BLaER1 treated with 17β-estradiol and CSF1 and Interleukin-3, amounts not matched to agents 10 nM and 100 nM (cell line): Measurements from ENCODE around the gene UVRAG.
"Not testable (repeated sequence)": the region's sequence is repeated elsewhere in the genome, so short reads cannot be mapped to it uniquely, and the experiment has no call there.

Experiments
- H3K27ac ChIP-seq, 11 experiments: shearing (Covaris generic); formaldehyde crosslinking; 2 replicates each; pipeline ENCODE4 v1.8.1; 2022
- H3K27me3 ChIP-seq, 11 experiments: shearing (Covaris generic); formaldehyde crosslinking; 2 replicates each; pipeline ENCODE4 v1.8.1; 2022
- H3K36me3 ChIP-seq, 11 experiments: shearing (Covaris generic); formaldehyde crosslinking; 2 replicates each; pipeline ENCODE4 v1.8.1; 2022
- H3K4me1 ChIP-seq, 10 experiments: shearing (Covaris generic); formaldehyde crosslinking; 2 replicates each; pipeline ENCODE4 v1.8.1; 2022
- H3K4me2 ChIP-seq, 11 experiments: shearing (Covaris generic); formaldehyde crosslinking; 2 replicates each; pipeline ENCODE4 v1.8.1; 2022
- H3K4me3 ChIP-seq, 10 experiments: shearing (Covaris generic); formaldehyde crosslinking; 2 replicates each; pipeline ENCODE4 v1.8.1; 2022
- H3K9ac ChIP-seq, 11 experiments: shearing (Covaris generic); formaldehyde crosslinking; 2 replicates each; pipeline ENCODE4 v1.8.1; 2022
- H3K9me3 ChIP-seq, 11 experiments: shearing (Covaris generic); formaldehyde crosslinking; replicated peaks in 1 of 11; 2 replicates each; pipeline ENCODE4 v1.8.1; 2022
- H4K20me1 ChIP-seq, 11 experiments: shearing (Covaris generic); formaldehyde crosslinking; 2 replicates each; pipeline ENCODE4 v1.8.1; 2022
- Cebpa-rat ChIP-seq, 11 experiments: shearing (Covaris generic); IDR thresholded peaks; 2 replicates each; pipeline ENCODE4 v1.8.1; 2022

The UVRAG gene

GRCh38 chr11:75929706-75930105, 114.7 kb downstream of the UVRAG start:
- TF ChIP-seq Cebpa-rat (IDR thresholded peaks at IDR 0.05), result no peak
- H3K9ac ChIP-seq, result no peak overlapping the region
- H3K27ac ChIP-seq, result no peak overlapping the region
- H4K20me1 ChIP-seq, result peaks cover 0 to 10% (median 0%) of the 10 kb centered on the region in 11 experiments; a peak in 2 of 22 replicates
- H3K36me3 ChIP-seq, result peaks cover 0 to 34% (median 15%) of the 10 kb centered on the region in 11 experiments; a peak in 11 of 22 replicates
- H3K4me2 ChIP-seq, result no peak overlapping the region
- H3K4me3 ChIP-seq, result no peak overlapping the region
- H3K4me1 ChIP-seq, result peaks cover 0 to 9% (median 0%) of the 10 kb centered on the region in 10 experiments; a peak in 1 of 20 replicates
- H3K27me3 ChIP-seq, result no peaks in the 10 kb centered on the region
- peaks cover 0 to 14% (median 8%) of the 10 kb centered on the region in 11 experiments; a peak in 12 of 22 replicates for H3K9me3 ChIP-seq

- Histone ChIP-seq H3K4me2 (no peak overlapping the region), H3K4me1 (peaks cover 0 to 9% (median 0%) of the 10 kb centered on the region in 10 experiments; a peak in 1 of 20 replicates), H3K9ac (no peak overlapping the region), H3K4me3 (no peak overlapping the region), H3K36me3 (peaks cover 0 to 34% (median 15%) of the 10 kb centered on the region in 11 experiments; a peak in 11 of 22 replicates), H4K20me1 (peaks cover 0 to 10% (median 0%) of the 10 kb centered on the region in 11 experiments; a peak in 2 of 22 replicates), H3K27me3 (no peaks in the 10 kb centered on the region), H3K9me3 (peaks cover 0 to 14% (median 8%) of the 10 kb centered on the region in 11 experiments; a peak in 12 of 22 replicates), H3K27ac (no peak overlapping the region)
- TF ChIP-seq Cebpa-rat (IDR thresholded peaks at IDR 0.05), result no peak
Measured at GRCh38 chr11:75930534-75930933, 115.5 kb downstream of the UVRAG start.

- H3K9me3 ChIP-seq, result peaks cover 0 to 14% (median 8%) of the 10 kb centered on the region in 11 experiments; a peak in 12 of 22 replicates
- H3K4me1 ChIP-seq, result peaks cover 0 to 9% (median 0%) of the 10 kb centered on the region in 10 experiments; a peak in 1 of 20 replicates
- H3K36me3 ChIP-seq, result peaks cover 0 to 34% (median 15%) of the 10 kb centered on the region in 11 experiments; a peak in 11 of 22 replicates
- no peak overlapping the region for H3K27ac ChIP-seq
- no peak for TF ChIP-seq Cebpa-rat (IDR thresholded peaks at IDR 0.05)
- H3K9ac ChIP-seq, result no peak overlapping the region
- H3K4me2 ChIP-seq, result no peak overlapping the region
- H4K20me1 ChIP-seq, result peaks cover 0 to 10% (median 0%) of the 10 kb centered on the region in 11 experiments; a peak in 2 of 22 replicates
- no peaks in the 10 kb centered on the region for H3K27me3 ChIP-seq
- H3K4me3 ChIP-seq, result no peak overlapping the region
Measured at GRCh38 chr11:75931124-75931523, 116.1 kb downstream of the UVRAG start.

GRCh38 chr11:75933736-75934135, 118.7 kb downstream of the UVRAG start:
- not testable (repeated sequence) for H3K27me3 ChIP-seq, H3K4me2 ChIP-seq, H3K4me1 ChIP-seq, H3K9ac ChIP-seq, H3K27ac ChIP-seq, H3K4me3 ChIP-seq
- peaks cover 0 to 13% (median 0%) of the 10 kb centered on the region in 11 experiments; a peak in 4 of 22 replicates for H4K20me1 ChIP-seq
- peaks cover 0 to 28% (median 14%) of the 10 kb centered on the region in 11 experiments; a peak in 10 of 22 replicates for H3K36me3 ChIP-seq
- peaks cover 0 to 14% (median 8%) of the 10 kb centered on the region in 11 experiments; a peak in 12 of 22 replicates for H3K9me3 ChIP-seq

- H3K4me1 ChIP-seq, result peaks cover 0 to 9% (median 0%) of the 10 kb centered on the region in 10 experiments; a peak in 1 of 20 replicates
- no peak overlapping the region for H3K9ac ChIP-seq
- no peak overlapping the region for H3K27ac ChIP-seq
- H3K36me3 ChIP-seq, result peaks cover 0 to 30% (median 14%) of the 10 kb centered on the region in 11 experiments; a peak in 10 of 22 replicates
- TF ChIP-seq Cebpa-rat (IDR thresholded peaks at IDR 0.05), result no peak
- H4K20me1 ChIP-seq, result peaks cover 0 to 10% (median 0%) of the 10 kb centered on the region in 11 experiments; a peak in 3 of 22 replicates
- H3K4me3 ChIP-seq, result no peak overlapping the region
- H3K4me2 ChIP-seq, result no peak overlapping the region
- H3K9me3 ChIP-seq, result peaks cover 0 to 14% (median 8%) of the 10 kb centered on the region in 11 experiments; a peak in 12 of 22 replicates
- no peaks in the 10 kb centered on the region for H3K27me3 ChIP-seq
Measured at GRCh38 chr11:75934851-75935250, 119.8 kb downstream of the UVRAG start.

- Histone ChIP-seq H3K4me3 (no peak overlapping the region), H3K4me1 (peaks cover 0 to 23% (median 5%) of the 10 kb centered on the region in 10 experiments; a peak in 10 of 20 replicates), H3K9me3 (no peaks in the 10 kb centered on the region), H3K27ac (no peak overlapping the region), H3K4me2 (no peak overlapping the region), H3K9ac (no peak overlapping the region), H3K36me3 (peaks cover 0 to 6% (median 0%) of the 10 kb centered on the region in 11 experiments; a peak in 1 of 22 replicates), H4K20me1 (peaks cover 0 to 15% (median 0%) of the 10 kb centered on the region in 11 experiments; a peak in 3 of 22 replicates), H3K27me3 (no peaks in the 10 kb centered on the region)
- TF ChIP-seq Cebpa-rat (IDR thresholded peaks at IDR 0.05), result no peak
Measured at GRCh38 chr11:75938543-75938942, 123.5 kb downstream of the UVRAG start.

GRCh38 chr11:75939516-75939915, 124.5 kb downstream of the UVRAG start:
- no peak overlapping the region for H3K4me3 ChIP-seq
- H4K20me1 ChIP-seq, result peaks cover 0 to 19% (median 0%) of the 10 kb centered on the region in 11 experiments; a peak in 6 of 22 replicates
- H3K9ac ChIP-seq, result no peak overlapping the region
- H3K4me2 ChIP-seq, result no peak overlapping the region
- H3K27me3 ChIP-seq, result no peaks in the 10 kb centered on the region
- no peak for TF ChIP-seq Cebpa-rat (IDR thresholded peaks at IDR 0.05)
- H3K36me3 ChIP-seq, result 0 out of 22 replicates have a peak, but pooled peaks cover 0 to 6% (median 0%) of the 10 kb centered on the region in 11 experiments
- no peak overlapping the region for H3K27ac ChIP-seq
- peaks cover 4 to 19% (median 6%) of the 10 kb centered on the region in 10 experiments; a peak in 11 of 20 replicates for H3K4me1 ChIP-seq
- H3K9me3 ChIP-seq, result no peaks in the 10 kb centered on the region

- Histone ChIP-seq H3K36me3 (0 out of 22 replicates have a peak, but pooled peaks cover 0 to 6% (median 0%) of the 10 kb centered on the region in 11 experiments), H3K9me3 (no peaks in the 10 kb centered on the region), H3K4me3 (no peak overlapping the region), H3K4me2 (no peak overlapping the region), H3K27ac (no peak overlapping the region), H4K20me1 (peaks cover 0 to 20% (median under 1%) of the 10 kb centered on the region in 11 experiments; a peak in 8 of 22 replicates), H3K27me3 (no peaks in the 10 kb centered on the region), H3K4me1 (peaks cover 6 to 19% (median 7%) of the 10 kb centered on the region in 10 experiments; a peak in 17 of 20 replicates), H3K9ac (no peak overlapping the region)
- no peak for TF ChIP-seq Cebpa-rat (IDR thresholded peaks at IDR 0.05)
Measured at GRCh38 chr11:75939992-75940391, 125.0 kb downstream of the UVRAG start.

- peaks cover 0 to 29% (median 9%) of the 10 kb centered on the region in 11 experiments; a peak in 12 of 22 replicates for H4K20me1 ChIP-seq
- H3K4me3 ChIP-seq, result no peak overlapping the region
- H3K27ac ChIP-seq, result no peak overlapping the region
- no peak for TF ChIP-seq Cebpa-rat (IDR thresholded peaks at IDR 0.05)
- H3K27me3 ChIP-seq, result no peaks in the 10 kb centered on the region
- H3K4me1 ChIP-seq, result peaks cover 14 to 27% (median 17%) of the 10 kb centered on the region in 10 experiments
- H3K36me3 ChIP-seq, result 0 out of 22 replicates have a peak, but pooled peaks cover 0 to 6% (median 0%) of the 10 kb centered on the region in 11 experiments
- no peaks in the 10 kb centered on the region for H3K9me3 ChIP-seq
- peak overlapping the region in 2 of 11 experiments; percentile 6 to 34; a peak in 2 of 22 replicates for H3K4me2 ChIP-seq
- H3K9ac ChIP-seq, result no peak overlapping the region
Measured at GRCh38 chr11:75940911-75941310, 125.9 kb downstream of the UVRAG start.
